ENCODE results near the gene ARHGAP24. TPM values are rescaled to one million over a fixed set of nuclear protein-coding genes. Genes with fewer than 3 reads are reported as not detected.

ARHGAP24 gene
- total RNA-seq, 4 donors from 2014 or later: 17.8 to 65.2 (median 27.2) TPM

- H3K36me3 ChIP-seq: no peaks in the 10 kb centered on the region
- no peaks in the 10 kb centered on the region for H3K27me3 ChIP-seq
- no peak overlapping the region for H3K27ac ChIP-seq
- TF ChIP-seq POLR2A (IDR thresholded peaks at IDR 0.05) (no peak), EP300 (IDR thresholded peaks at IDR 0.05) (no peak), POLR2AphosphoS5 (IDR thresholded peaks at IDR 0.05) (no peak), CTCF (IDR thresholded peaks at IDR 0.05) (no peak)
- 91% methylated on average over 3 of the region's 3 CpGs for WGBS
- H3K9me3 ChIP-seq: no peaks in the 10 kb centered on the region
- no peak for DNase-seq (ENCODE audit: low spot score in 2 of 2)
- H3K4me3 ChIP-seq: no peak overlapping the region
- no peaks in the 10 kb centered on the region for H3K4me1 ChIP-seq
These were observed 43.8 kb upstream of the ARHGAP24 start for GRCh38 chr4:85431156-85431555.

GRCh38 chr4:85431881-85432485 is 43.0 kb upstream of the ARHGAP24 start:
- Histone ChIP-seq H3K4me3 (no peak overlapping the region), H3K27me3 (no peaks in the 10 kb centered on the region), H3K27ac (no peak overlapping the region), H3K9me3 (no peaks in the 10 kb centered on the region), H3K4me1 (no peaks in the 10 kb centered on the region), H3K36me3 (no peaks in the 10 kb centered on the region)
- no peak for DNase-seq (ENCODE audit: low spot score in 2 of 2)
- TF ChIP-seq EP300 (IDR thresholded peaks at IDR 0.05): no peak
- no peak for TF ChIP-seq POLR2AphosphoS5 (IDR thresholded peaks at IDR 0.05)
- no peak for TF ChIP-seq CTCF (IDR thresholded peaks at IDR 0.05)
- WGBS: 96% methylated on average over 1 of the region's 1 CpG

GRCh38 chr4:85445050-85445639 is 29.8 kb upstream of the ARHGAP24 start:
- H3K4me1 ChIP-seq: no peaks in the 10 kb centered on the region
- TF ChIP-seq POLR2AphosphoS5 (IDR thresholded peaks at IDR 0.05): no peak
- no peak for TF ChIP-seq EP300 (IDR thresholded peaks at IDR 0.05)
- TF ChIP-seq POLR2A (IDR thresholded peaks at IDR 0.05): no peak
- TF ChIP-seq CTCF (IDR thresholded peaks at IDR 0.05): no peak
- DNase-seq (ENCODE audit: low spot score in 2 of 2): no peak
- 94% methylated on average over 1 of the region's 1 CpG for WGBS
- H3K36me3 ChIP-seq: no peaks in the 10 kb centered on the region
- H3K4me3 ChIP-seq: no peak overlapping the region
- no peaks in the 10 kb centered on the region for H3K27me3 ChIP-seq
- H3K27ac ChIP-seq: no peak overlapping the region
- no peaks in the 10 kb centered on the region for H3K9me3 ChIP-seq

- H3K4me1 ChIP-seq: no peaks in the 10 kb centered on the region
- WGBS: 72% methylated on average over 2 of the region's 2 CpGs
- DNase-seq (ENCODE audit: low spot score in 2 of 2): no peak
- no peak overlapping the region for H3K4me3 ChIP-seq
- H3K9me3 ChIP-seq: no peaks in the 10 kb centered on the region
- no peaks in the 10 kb centered on the region for H3K36me3 ChIP-seq
- no peak for TF ChIP-seq EP300 (IDR thresholded peaks at IDR 0.05)
- TF ChIP-seq CTCF (IDR thresholded peaks at IDR 0.05): no peak
- no peak for TF ChIP-seq POLR2A (IDR thresholded peaks at IDR 0.05)
- no peak for TF ChIP-seq POLR2AphosphoS5 (IDR thresholded peaks at IDR 0.05)
- no peaks in the 10 kb centered on the region for H3K27me3 ChIP-seq
- no peak overlapping the region for H3K27ac ChIP-seq
These were observed 28.6 kb upstream of the ARHGAP24 start for GRCh38 chr4:85446141-85446861.
